Peyer's patch (tissue), 4 donors: ENCODE results near the gene SRGAP1. TPM values are rescaled to one million over a fixed set of nuclear protein-coding genes. Genes with fewer than 3 reads are reported as not detected.

Source experiments
- DNase-seq, 3 donors: peaks; one replicate each; pipeline ENCODE4 v3.0.0-alpha.2; 2017 to 2019
- H3K27ac ChIP-seq, 4 donors: fragments of 200-600 bp; sonication (generic); one replicate each; pipeline ENCODE4 v1.5.1; 2016 to 2019
- H3K27me3 ChIP-seq, 2 donors: fragments of 200-600 bp; sonication (generic); one replicate each; pipeline ENCODE4 v1.5.1; 2019
- H3K36me3 ChIP-seq, 3 donors: fragments of 200-600 bp; sonication (generic); one replicate each; pipeline ENCODE4 v1.5.1; 2016 to 2019
- H3K4me1 ChIP-seq, 4 donors: fragments of 200-600 bp; sonication (generic); one replicate each; pipeline ENCODE4 v1.5.1; 2016 to 2019
- H3K4me3 ChIP-seq, 4 donors: fragments of 200-600 bp; sonication (generic); 1 replicate in 3 of 4; 2 replicates in 1 of 4; pipeline ENCODE4 v1.5.1; 2016 to 2019; ENCODE audit warnings: mild to moderate bottlenecking in 1 of 4
- H3K9me3 ChIP-seq, 4 donors: fragments of 200-600 bp; sonication (generic); one replicate each; pipeline ENCODE4 v1.5.1; 2016 to 2019; ENCODE audit warnings: mild to moderate bottlenecking in 1 of 4
- POLR2A ChIP-seq, 2 donors: fragments of 450-650 bp; IDR thresholded peaks; one replicate each; pipeline ENCODE4 v1.5.1; 2017; ENCODE audit warnings: antibody characterized with exemption in 2 of 2, mild to moderate bottlenecking in 2 of 2, moderate library complexity in 2 of 2
- total RNA-seq, 4 donors: library from RNA; depleted of rRNA; stranded (reverse); fragments of >200 nt; gene quantifications; one replicate each; pipeline ENCODE4 v1.1.0, GENCODE V29; 2016
- TF ChIP-seq, protein P1 (sequence below), 6 experiments: fragments of 450-650 bp in 4 of 6; fragments of 200-600 bp in 2 of 6; sonication (generic) in 1 of 6; IDR thresholded peaks; one replicate each; pipeline ENCODE4 v1.5.1; 2017 to 2019; ENCODE audit warnings: antibody characterized with exemption in 6 of 6, mild to moderate bottlenecking in 3 of 6, moderate library complexity in 1 of 6

SRGAP1 gene
- total RNA-seq, 4 donors from 2014 or later: 5.8 to 92.4 (median 16.4) TPM

DNA sequence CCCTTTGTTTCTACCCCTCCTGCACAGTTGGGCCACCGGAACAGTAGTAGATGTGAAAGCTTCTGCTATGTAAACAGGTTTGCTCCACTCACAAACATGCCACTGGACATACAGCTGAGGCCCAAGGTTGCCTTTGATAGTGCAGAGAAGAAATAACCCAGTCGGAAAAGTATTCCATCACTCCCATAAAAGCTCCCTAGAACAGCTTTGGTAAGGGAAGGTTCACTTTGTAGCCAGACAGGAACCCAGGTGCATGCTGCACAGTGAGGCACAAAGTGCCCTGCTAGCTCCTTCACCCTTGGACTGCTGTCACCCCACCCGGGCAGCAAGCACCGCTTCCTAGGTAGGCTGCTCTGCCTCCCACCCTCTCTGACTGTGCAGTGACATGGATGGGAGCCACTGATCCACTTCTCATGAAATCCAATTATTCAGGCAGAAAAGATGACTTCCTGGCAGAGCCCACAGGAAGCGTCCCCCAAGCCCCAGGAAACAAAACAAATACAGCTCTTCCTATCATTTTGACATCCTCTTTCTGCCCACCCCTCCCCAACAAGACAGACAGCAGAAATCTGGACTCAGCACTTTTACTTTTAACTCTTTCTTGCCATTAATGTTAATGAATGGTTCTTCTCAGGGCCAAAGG lies 100.2 kb downstream of the SRGAP1 start:
- TF ChIP-seq POLR2A (IDR thresholded peaks at IDR 0.05): no peak
- TF ChIP-seq, protein P1, sequence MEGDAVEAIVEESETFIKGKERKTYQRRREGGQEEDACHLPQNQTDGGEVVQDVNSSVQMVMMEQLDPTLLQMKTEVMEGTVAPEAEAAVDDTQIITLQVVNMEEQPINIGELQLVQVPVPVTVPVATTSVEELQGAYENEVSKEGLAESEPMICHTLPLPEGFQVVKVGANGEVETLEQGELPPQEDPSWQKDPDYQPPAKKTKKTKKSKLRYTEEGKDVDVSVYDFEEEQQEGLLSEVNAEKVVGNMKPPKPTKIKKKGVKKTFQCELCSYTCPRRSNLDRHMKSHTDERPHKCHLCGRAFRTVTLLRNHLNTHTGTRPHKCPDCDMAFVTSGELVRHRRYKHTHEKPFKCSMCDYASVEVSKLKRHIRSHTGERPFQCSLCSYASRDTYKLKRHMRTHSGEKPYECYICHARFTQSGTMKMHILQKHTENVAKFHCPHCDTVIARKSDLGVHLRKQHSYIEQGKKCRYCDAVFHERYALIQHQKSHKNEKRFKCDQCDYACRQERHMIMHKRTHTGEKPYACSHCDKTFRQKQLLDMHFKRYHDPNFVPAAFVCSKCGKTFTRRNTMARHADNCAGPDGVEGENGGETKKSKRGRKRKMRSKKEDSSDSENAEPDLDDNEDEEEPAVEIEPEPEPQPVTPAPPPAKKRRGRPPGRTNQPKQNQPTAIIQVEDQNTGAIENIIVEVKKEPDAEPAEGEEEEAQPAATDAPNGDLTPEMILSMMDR (IDR thresholded peaks at IDR 0.05): no peak
- no peaks in the 10 kb centered on the region for H3K27me3 ChIP-seq
- no peaks in the 10 kb centered on the region for H3K9me3 ChIP-seq
- no peak for DNase-seq
- no peak overlapping the region for H3K4me3 ChIP-seq
- peak overlapping the region in 1 of 4 donors; percentile 30 for H3K27ac ChIP-seq
- H3K4me1 ChIP-seq: no peaks in the 10 kb centered on the region
- no peaks in the 10 kb centered on the region for H3K36me3 ChIP-seq

GRCh38 chr12:63945777-63946176 lies 101.3 kb downstream of the SRGAP1 start:
- DNase-seq: no peak
- Histone ChIP-seq H3K27me3 (no peaks in the 10 kb centered on the region), H3K4me3 (no peak overlapping the region), H3K27ac (no peak overlapping the region), H3K36me3 (no peaks in the 10 kb centered on the region), H3K9me3 (no peaks in the 10 kb centered on the region), H3K4me1 (peaks cover 0 to 4% (median 0%) of the 10 kb centered on the region in 4 donors)
- TF ChIP-seq, protein P1 (IDR thresholded peaks at IDR 0.05): no peak
- no peak for TF ChIP-seq POLR2A (IDR thresholded peaks at IDR 0.05)

GRCh38 chr12:63948211-63948610 lies 103.7 kb downstream of the SRGAP1 start:
- Histone ChIP-seq H3K36me3 (no peaks in the 10 kb centered on the region), H3K27ac (no peak overlapping the region), H3K27me3 (no peaks in the 10 kb centered on the region), H3K4me3 (no peak overlapping the region), H3K4me1 (peaks cover 0 to 4% (median 0%) of the 10 kb centered on the region in 4 donors), H3K9me3 (no peaks in the 10 kb centered on the region)
- DNase-seq: no peak
- TF ChIP-seq, protein P1 (IDR thresholded peaks at IDR 0.05): no peak
- TF ChIP-seq POLR2A (IDR thresholded peaks at IDR 0.05): no peak

GRCh38 chr12:63949902-63950301 lies 105.4 kb downstream of the SRGAP1 start:
- TF ChIP-seq, protein P1 (IDR thresholded peaks at IDR 0.05): no peak
- TF ChIP-seq POLR2A (IDR thresholded peaks at IDR 0.05): no peak

DNA sequence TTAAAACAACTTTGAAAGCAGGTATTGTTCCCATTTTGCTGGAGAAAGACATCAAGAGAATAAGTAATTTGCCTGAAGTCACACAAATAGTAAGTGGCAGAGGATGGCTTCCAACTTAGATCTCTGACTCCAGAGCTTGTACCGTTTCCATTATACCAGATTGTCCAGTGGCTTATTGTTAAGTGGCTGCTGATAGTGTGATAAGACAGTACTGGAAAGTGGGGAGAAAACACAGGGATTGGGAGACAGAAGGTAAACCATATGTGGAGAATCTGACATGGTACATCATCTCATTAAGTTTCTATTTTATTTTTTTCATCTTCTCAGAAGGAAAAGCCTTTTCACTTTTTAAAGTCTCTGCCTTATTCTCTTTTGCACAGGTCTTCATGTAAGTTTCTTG lies 108.5 kb downstream of the SRGAP1 start:
- no peak overlapping the region for H3K27ac ChIP-seq
- no peaks in the 10 kb centered on the region for H3K27me3 ChIP-seq
- H3K9me3 ChIP-seq: no peaks in the 10 kb centered on the region
- DNase-seq: no peak
- peaks cover 0 to 4% (median 0%) of the 10 kb centered on the region in 4 donors for H3K4me1 ChIP-seq
- no peaks in the 10 kb centered on the region for H3K36me3 ChIP-seq
- TF ChIP-seq POLR2A (IDR thresholded peaks at IDR 0.05): no peak
- TF ChIP-seq, protein P1 (IDR thresholded peaks at IDR 0.05): no peak
- no peak overlapping the region for H3K4me3 ChIP-seq

More at GRCh38 chr12:63949902-63950301, 105.4 kb downstream of the SRGAP1 start:
- H3K4me1 ChIP-seq: peaks cover 0 to 4% (median 0%) of the 10 kb centered on the region in 4 donors
- no peak overlapping the region for H3K4me3 ChIP-seq
- H3K9me3 ChIP-seq: no peaks in the 10 kb centered on the region
- H3K27me3 ChIP-seq: no peaks in the 10 kb centered on the region
- DNase-seq: no peak
- H3K36me3 ChIP-seq: no peaks in the 10 kb centered on the region
- H3K27ac ChIP-seq: peak overlapping the region in 1 of 4 donors; percentile 21
